MM.1S (cell line): ENCODE data around the gene CCDC152.

ENCODE experiments used
- DNase-seq: peaks from one replicate; pipeline ENCODE4 v3.0.0-alpha.2; 2015
- H2AFZ ChIP-seq: fragments of 300-600 bp; sonication (generic); 2 replicates; pipeline ENCODE4 v1.6.0; 2016; ENCODE audit warnings: antibody characterized with exemption, low read length
- H3F3A ChIP-seq: fragments of 300-600 bp; sonication (generic); 2 replicates; pipeline ENCODE4 v1.6.1; 2016; ENCODE audit warnings: mild to moderate bottlenecking, antibody characterized with exemption, low read length, moderate library complexity, mixed read lengths; ENCODE audit not compliant: insufficient read depth
- H3K27ac ChIP-seq: fragments of 300-600 bp; sonication (generic); 2 replicates; pipeline ENCODE4 v1.5.1; 2016; ENCODE audit warnings: mild to moderate bottlenecking, low read length
- H3K27me3 ChIP-seq: fragments of 300-600 bp; sonication (generic); replicated peaks from 2 replicates; pipeline ENCODE4 v1.6.0; 2016; ENCODE audit warnings: low read length; ENCODE audit not compliant: insufficient read depth
- H3K36me3 ChIP-seq: fragments of 300-600 bp; sonication (generic); replicated peaks from 2 replicates; pipeline ENCODE4 v1.6.1; 2016; ENCODE audit warnings: mild to moderate bottlenecking, low read length, mixed read lengths; ENCODE audit not compliant: insufficient read depth
- H3K4me1 ChIP-seq: fragments of 300-600 bp; sonication (generic); 2 replicates; pipeline ENCODE4 v1.6.1; 2016; ENCODE audit warnings: low read length, mixed read lengths
- H3K4me2 ChIP-seq: fragments of 300-600 bp; sonication (generic); 2 replicates; pipeline ENCODE4 v1.6.0; 2016; ENCODE audit warnings: low read depth, low read length
- H3K4me3 ChIP-seq: fragments of 300-600 bp; sonication (generic); 2 replicates; pipeline ENCODE4 v1.5.1; 2016; ENCODE audit warnings: low read length, mixed read lengths
- H3K79me2 ChIP-seq: fragments of 300-600 bp; sonication (generic); 2 replicates; pipeline ENCODE4 v1.6.1; 2016; ENCODE audit warnings: mixed run types, low read length, mixed read lengths
- H3K9ac ChIP-seq: fragments of 300-600 bp; sonication (generic); 2 replicates; pipeline ENCODE4 v1.6.1; 2016; ENCODE audit warnings: low read length, mixed read lengths
- H3K9me2 ChIP-seq: fragments of 300-600 bp; sonication (generic); replicated peaks from 2 replicates; pipeline ENCODE4 v1.6.1; 2016; ENCODE audit warnings: mild to moderate bottlenecking, low read length, mixed read lengths; ENCODE audit not compliant: insufficient read depth
- H3K9me3 ChIP-seq: fragments of 300-600 bp; sonication (generic); replicated peaks from 2 replicates; pipeline ENCODE4 v1.6.1; 2016; ENCODE audit warnings: mild to moderate bottlenecking, low read length, mixed read lengths; ENCODE audit not compliant: insufficient read depth
- H4K20me1 ChIP-seq: fragments of 300-600 bp; sonication (generic); 2 replicates; pipeline ENCODE4 v1.6.1; 2016; ENCODE audit warnings: mild to moderate bottlenecking, low read length, moderate library complexity, mixed read lengths; ENCODE audit not compliant: insufficient read depth
- CTCF ChIP-seq: fragments of 300-600 bp; sonication (generic); IDR thresholded peaks from 2 replicates; pipeline ENCODE4 v1.5.1; 2016; ENCODE audit warnings: antibody characterized with exemption, low read length, mixed read lengths
- EZH2 ChIP-seq: fragments of 300-600 bp; sonication (generic); optimal IDR thresholded peaks from 2 replicates; pipeline ENCODE3; 2017; ENCODE audit warnings: low read depth, mild to moderate bottlenecking, antibody characterized with exemption, low read length, mixed read lengths
- EZH2phosphoT487 ChIP-seq: fragments of 300-600 bp; sonication (generic); IDR thresholded peaks from 2 replicates; pipeline ENCODE4 v1.6.1; 2018; ENCODE audit warnings: antibody characterized with exemption, low read length

Gene CCDC152

GRCh38 chr5:42768106-42768504, 11.5 kb downstream of the CCDC152 start:
- Histone ChIP-seq H3K9ac (no peak overlapping the region), H3K4me2 (no peak overlapping the region), H3K9me3 (no peaks in the 10 kb centered on the region), H3K27me3 (no peaks in the 10 kb centered on the region), H3F3A (no peaks in the 10 kb centered on the region), H2AFZ (no peak overlapping the region), H3K27ac (no peak overlapping the region), H3K4me1 (no peaks in the 10 kb centered on the region), H3K36me3 (no peaks in the 10 kb centered on the region), H3K9me2 (no peaks in the 10 kb centered on the region), H3K79me2 (no peaks in the 10 kb centered on the region), H3K4me3 (no peak overlapping the region), H4K20me1 (no peaks in the 10 kb centered on the region)
- TF ChIP-seq EZH2 (no peak), EZH2phosphoT487 (no peak), CTCF (no peak)
- no peak for DNase-seq

GRCh38 chr5:42770003-42770402, 13.4 kb downstream of the CCDC152 start:
- no peaks in the 10 kb centered on the region for H3F3A ChIP-seq
- no peaks in the 10 kb centered on the region for H3K9me2 ChIP-seq
- no peaks in the 10 kb centered on the region for H4K20me1 ChIP-seq
- H3K4me2 ChIP-seq: no peak overlapping the region
- H3K9ac ChIP-seq: no peak overlapping the region
- no peaks in the 10 kb centered on the region for H3K9me3 ChIP-seq
- H3K27ac ChIP-seq: no peak overlapping the region
- H3K36me3 ChIP-seq: no peaks in the 10 kb centered on the region
- no peak overlapping the region for H3K4me3 ChIP-seq
- no peaks in the 10 kb centered on the region for H3K27me3 ChIP-seq
- no peaks in the 10 kb centered on the region; the same call in 1 of the 2 replicates for H3K4me1 ChIP-seq
- H3K79me2 ChIP-seq: no peaks in the 10 kb centered on the region
- no peak for TF ChIP-seq CTCF
- no peak for TF ChIP-seq EZH2
- no peak for TF ChIP-seq EZH2phosphoT487
- no peak overlapping the region for H2AFZ ChIP-seq
- DNase-seq: no peak

- Histone ChIP-seq H3K27me3 (no peaks in the 10 kb centered on the region), H3K36me3 (no peaks in the 10 kb centered on the region), H4K20me1 (no peaks in the 10 kb centered on the region), H3K4me3 (no peak overlapping the region), H2AFZ (no peak overlapping the region), H3F3A (no peaks in the 10 kb centered on the region), H3K9me3 (no peaks in the 10 kb centered on the region), H3K79me2 (no peaks in the 10 kb centered on the region), H3K9ac (no peak overlapping the region), H3K27ac (no peak overlapping the region), H3K4me1 (no peaks in the 10 kb centered on the region; the same call in 1 of the 2 replicates), H3K9me2 (no peaks in the 10 kb centered on the region), H3K4me2 (no peak overlapping the region)
- TF ChIP-seq EZH2phosphoT487: no peak
- no peak for TF ChIP-seq CTCF
- no peak for TF ChIP-seq EZH2
- no peak for DNase-seq
Measured at GRCh38 chr5:42772265-42772993, 15.8 kb downstream of the CCDC152 start.
